D721Med (cell line): Measurements from ENCODE around the gene ABCA1.

Experiments
- DNase-seq: peaks from one replicate; pipeline ENCODE4 v3.0.0; 2011; ENCODE audit warnings: low spot score; ENCODE audit not compliant: insufficient read length
- FAIRE-seq: peaks from 2 replicates; lab custom pipeline; 2011; peaks lifted over from hg19 to GRCh38; lab: Jason Lieb, UNC
- TF ChIP-seq, protein P1 (sequence below): IDR thresholded peaks from 2 replicates; pipeline ENCODE4 v1.5.1; 2012; ENCODE audit warnings: mild to moderate bottlenecking, control low read depth; ENCODE audit not compliant: insufficient read depth; ENCODE audit errors: missing control alignments

The ABCA1 gene

DNA sequence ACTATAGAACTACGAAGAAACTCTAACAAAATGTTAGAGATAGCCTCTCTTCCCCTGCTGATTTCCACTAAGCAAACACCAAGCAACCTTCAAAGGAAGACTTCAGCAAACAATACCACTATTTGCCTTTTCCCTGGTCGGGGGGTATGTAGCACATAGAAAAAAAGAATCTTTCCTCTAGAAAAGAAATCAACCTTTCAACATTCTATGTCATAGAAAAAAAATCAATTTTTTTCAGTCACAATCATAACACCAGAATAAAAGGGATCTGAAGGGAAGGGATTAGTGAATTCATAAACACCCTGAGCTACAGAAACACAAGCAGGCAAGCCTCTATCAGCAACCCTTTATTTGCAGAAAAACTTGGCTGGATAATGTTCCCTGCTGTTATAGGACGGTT is 15.3 kb downstream of the ABCA1 start:
- DNase-seq, result no peak
- no peak for FAIRE-seq
- TF ChIP-seq, protein P1, sequence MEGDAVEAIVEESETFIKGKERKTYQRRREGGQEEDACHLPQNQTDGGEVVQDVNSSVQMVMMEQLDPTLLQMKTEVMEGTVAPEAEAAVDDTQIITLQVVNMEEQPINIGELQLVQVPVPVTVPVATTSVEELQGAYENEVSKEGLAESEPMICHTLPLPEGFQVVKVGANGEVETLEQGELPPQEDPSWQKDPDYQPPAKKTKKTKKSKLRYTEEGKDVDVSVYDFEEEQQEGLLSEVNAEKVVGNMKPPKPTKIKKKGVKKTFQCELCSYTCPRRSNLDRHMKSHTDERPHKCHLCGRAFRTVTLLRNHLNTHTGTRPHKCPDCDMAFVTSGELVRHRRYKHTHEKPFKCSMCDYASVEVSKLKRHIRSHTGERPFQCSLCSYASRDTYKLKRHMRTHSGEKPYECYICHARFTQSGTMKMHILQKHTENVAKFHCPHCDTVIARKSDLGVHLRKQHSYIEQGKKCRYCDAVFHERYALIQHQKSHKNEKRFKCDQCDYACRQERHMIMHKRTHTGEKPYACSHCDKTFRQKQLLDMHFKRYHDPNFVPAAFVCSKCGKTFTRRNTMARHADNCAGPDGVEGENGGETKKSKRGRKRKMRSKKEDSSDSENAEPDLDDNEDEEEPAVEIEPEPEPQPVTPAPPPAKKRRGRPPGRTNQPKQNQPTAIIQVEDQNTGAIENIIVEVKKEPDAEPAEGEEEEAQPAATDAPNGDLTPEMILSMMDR, result no peak

DNA sequence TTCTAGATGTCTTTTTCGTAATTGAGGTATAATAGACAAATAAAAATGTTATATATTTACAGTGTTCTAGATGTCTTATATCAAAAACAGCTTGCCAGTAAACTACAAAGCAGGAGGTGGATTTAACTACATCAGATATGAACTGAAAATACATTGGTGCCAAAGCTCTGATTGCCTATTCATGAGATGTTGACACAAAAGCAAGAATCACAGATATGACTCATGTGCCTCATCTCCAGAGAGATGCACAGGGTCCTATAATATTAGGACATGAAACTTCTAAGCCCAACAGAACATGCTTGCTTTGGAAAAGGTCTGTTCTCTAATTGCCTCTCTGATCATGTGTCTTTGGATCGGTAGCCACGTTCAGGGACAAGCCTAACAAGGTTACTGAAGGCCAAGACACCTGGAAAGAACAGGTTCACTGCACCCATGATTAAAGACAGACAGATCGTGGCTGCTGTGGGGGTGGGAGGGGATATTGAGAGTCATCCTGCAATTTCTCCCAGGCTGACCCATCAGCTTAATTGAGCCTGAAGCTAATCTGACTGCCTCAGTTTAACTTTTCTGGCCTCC is 16.8 kb downstream of the ABCA1 start:
- FAIRE-seq, result no peak
- TF ChIP-seq, protein P1, result no peak

DNA sequence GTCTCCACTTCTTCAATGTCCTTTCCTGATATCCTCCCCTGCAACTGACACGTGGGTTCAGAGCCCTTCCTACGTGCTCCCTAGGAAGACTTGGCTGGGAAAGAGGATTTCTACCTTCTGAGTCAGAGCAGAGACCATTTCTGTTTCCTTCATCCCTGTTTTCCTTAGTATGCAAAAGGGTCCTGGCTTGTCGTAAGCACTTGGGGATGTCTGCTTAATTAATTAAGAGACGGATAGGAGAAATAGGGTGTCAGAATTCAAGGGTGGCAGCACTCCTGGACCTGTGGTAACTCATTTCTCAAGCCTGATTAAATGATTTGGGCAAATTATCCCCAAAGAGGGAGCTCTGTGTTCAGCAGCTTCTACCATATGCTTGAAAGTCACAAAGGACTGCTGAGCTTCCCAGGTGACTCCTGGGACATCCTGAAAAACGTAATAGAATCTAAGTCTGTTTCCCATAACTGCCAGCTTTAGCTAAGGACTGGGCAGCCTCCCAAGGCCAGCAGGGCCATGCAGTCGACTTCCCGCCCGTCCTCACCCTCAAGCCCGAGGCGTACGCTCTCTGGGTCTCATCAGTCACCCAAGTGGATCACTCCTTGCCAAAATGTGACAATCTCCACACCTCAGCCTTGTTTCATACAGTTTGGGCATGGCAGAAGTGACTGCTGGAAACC is 20.5 kb downstream of the ABCA1 start:
- no peak for DNase-seq
- TF ChIP-seq, protein P1, result no peak

More for the DNA sequence above, 16.8 kb downstream of the ABCA1 start:
- DNase-seq, result no peak

DNA sequence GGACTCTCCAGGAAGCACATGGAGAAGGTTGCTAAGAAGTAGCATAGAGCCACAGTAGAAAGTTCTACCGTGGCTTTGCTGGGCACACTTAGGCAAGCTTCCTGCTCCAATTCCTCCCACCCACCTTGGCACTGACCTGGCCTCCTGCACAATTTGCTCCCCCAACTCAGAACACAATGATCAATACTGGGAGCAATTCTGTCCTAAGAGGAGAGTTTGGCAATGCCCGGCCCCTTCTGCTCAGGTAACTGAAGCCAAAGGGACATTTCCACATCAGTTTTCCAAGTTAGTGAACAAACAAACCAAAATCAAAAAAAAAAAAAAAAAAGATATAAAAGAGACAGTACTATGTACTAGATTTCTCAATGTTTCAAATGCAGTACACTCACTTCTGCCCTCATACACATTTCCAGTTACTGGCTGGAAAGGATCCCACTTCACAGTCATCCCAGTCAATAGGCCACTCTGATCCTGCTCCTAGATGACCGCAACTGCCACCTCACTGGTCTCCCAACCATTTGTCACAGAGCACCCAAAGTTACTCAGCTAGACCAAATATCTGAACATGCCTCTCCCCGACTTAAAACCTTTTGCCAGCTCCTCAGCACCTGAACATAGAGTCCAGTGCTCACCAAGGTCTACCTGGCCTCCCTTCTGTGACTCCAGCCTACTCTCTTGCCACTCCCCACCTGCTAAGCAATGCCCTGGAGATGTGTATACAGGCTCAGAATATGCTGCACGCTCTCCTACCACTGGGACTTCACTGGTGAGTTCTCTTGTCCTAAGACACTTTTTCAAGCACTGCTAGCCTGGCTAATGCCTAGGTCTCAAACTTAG is 21.3 kb downstream of the ABCA1 start:
- TF ChIP-seq, protein P1, result no peak
- no peak for DNase-seq
- FAIRE-seq, result no peak

More for the DNA sequence above, 20.5 kb downstream of the ABCA1 start:
- FAIRE-seq, result no peak

DNA sequence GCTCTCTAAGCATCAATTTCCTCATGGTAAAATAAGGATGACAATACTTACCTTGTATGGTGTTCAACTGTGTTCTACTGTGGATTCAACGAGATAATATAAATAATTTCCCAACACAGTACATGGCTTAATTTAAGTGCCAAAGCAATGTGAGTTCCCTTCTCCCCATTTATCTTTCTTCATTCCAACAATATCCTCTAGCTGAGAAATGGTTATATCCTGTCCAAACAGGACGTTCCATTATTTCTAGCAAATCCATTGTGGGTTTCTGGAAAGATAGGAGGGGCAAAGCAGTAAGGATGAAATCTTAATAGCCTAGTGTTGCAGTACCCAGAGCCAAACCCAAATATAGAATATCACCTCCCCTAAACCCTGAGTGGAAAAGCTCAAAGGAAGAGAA is 22.0 kb downstream of the ABCA1 start:
- TF ChIP-seq, protein P1, result no peak
- no peak for FAIRE-seq
- no peak for DNase-seq

DNA sequence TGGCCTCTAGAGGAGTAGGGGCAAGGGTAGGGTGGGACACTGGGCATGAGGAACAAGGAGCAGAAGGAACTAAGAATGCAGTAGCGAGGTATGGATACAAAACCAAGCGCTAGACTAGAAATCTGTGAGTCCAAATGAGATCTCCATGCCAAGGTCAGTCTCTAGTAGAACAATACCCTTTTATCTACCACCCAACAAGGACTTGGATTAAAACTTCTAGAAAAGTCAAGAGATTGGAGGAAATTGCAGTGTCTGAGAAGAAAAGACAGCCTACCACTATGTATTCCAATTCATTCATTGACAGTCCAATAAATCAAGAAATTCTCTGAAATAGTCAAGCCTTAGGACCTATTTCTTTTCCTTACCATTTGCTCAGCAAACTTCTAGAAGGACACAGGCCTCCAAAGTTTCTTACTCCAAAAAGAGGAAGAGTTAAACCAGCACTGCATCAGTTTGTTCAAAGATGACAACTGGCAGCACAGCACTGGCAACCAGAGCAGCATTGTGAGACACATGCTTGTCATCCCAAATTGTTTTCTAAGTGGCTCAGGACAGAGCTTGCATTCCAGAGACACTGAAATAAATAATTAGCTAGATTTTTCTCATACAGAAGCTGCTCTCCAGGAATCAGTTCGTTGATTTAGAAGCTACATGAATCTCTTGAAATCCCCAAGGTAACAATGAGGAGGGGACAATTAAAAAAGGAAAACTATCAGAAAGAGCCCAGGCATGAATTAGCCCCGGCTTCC is 22.6 kb downstream of the ABCA1 start:
- TF ChIP-seq, protein P1, result no peak
- no peak for FAIRE-seq
- DNase-seq, result no peak
